Measurements from ENCODE around the gene ANTXR1. TPM values are rescaled to one million over a fixed set of nuclear protein-coding genes. Genes with fewer than 3 reads are reported as not detected.

Gene ANTXR1
- polyA plus RNA-seq, 1 experiment: 87.1 TPM

- Histone ChIP-seq H3K36me3 (ENCODE audit: control insufficient read depth, insufficient read depth, low read length) (no peaks in the 10 kb centered on the region), H3K4me3 (ENCODE audit: low read depth, low read length) (no peak overlapping the region), H3K27me3 (ENCODE audit: control insufficient read depth, insufficient read depth, low read length) (no peaks in the 10 kb centered on the region)
- TF ChIP-seq CTCF (IDR thresholded peaks at IDR 0.05; ENCODE audit: insufficient read depth, low read depth, low read length): no peak
- DNase-seq (ENCODE audit: low read depth): no peak
- CTCF ChIA-PET: interaction anchor here (1.2 kb wide), 1 partner anchor 11 kb away, joined by 4 read pairs; no protein-coding TSS in a partner anchor
- POLR2A ChIA-PET: no interaction called here
Measured at GRCh38 chr2:68978098-68978497, 34.9 kb upstream of the ANTXR1 start.

- H3K27me3 ChIP-seq (ENCODE audit: control insufficient read depth, insufficient read depth, low read length): no peaks in the 10 kb centered on the region
- CTCF ChIA-PET: no interaction called here
- no peak for TF ChIP-seq CTCF (IDR thresholded peaks at IDR 0.05; ENCODE audit: insufficient read depth, low read depth, low read length)
- H3K4me3 ChIP-seq (ENCODE audit: low read depth, low read length): no peak overlapping the region
- DNase-seq (ENCODE audit: low read depth): no peak
- POLR2A ChIA-PET: no interaction called here
- H3K36me3 ChIP-seq (ENCODE audit: control insufficient read depth, insufficient read depth, low read length): no peaks in the 10 kb centered on the region
Measured at GRCh38 chr2:68980956-68981355, 32.0 kb upstream of the ANTXR1 start.

GRCh38 chr2:68987021-68987503 is 25.9 kb upstream of the ANTXR1 start:
- Histone ChIP-seq H3K36me3 (ENCODE audit: control insufficient read depth, insufficient read depth, low read length) (no peaks in the 10 kb centered on the region), H3K4me3 (ENCODE audit: low read depth, low read length) (no peak overlapping the region), H3K27me3 (ENCODE audit: control insufficient read depth, insufficient read depth, low read length) (no peaks in the 10 kb centered on the region; the same call in 1 of the 2 replicates)
- DNase-seq (ENCODE audit: low read depth): no peak
- CTCF ChIA-PET: no interaction called here
- POLR2A ChIA-PET: no interaction called here
- no peak for TF ChIP-seq CTCF (IDR thresholded peaks at IDR 0.05; ENCODE audit: insufficient read depth, low read depth, low read length)

GRCh38 chr2:68989035-68989434 is 23.9 kb upstream of the ANTXR1 start:
- no peak overlapping the region for H3K4me3 ChIP-seq (ENCODE audit: low read depth, low read length)
- CTCF ChIA-PET: interaction anchor here (1.1 to 1.6 kb wide), 2 partner anchors 10 to 15 kb away, joined by 3 to 4 read pairs; partner anchors contain the start of gene GKN1
- no peak for TF ChIP-seq CTCF (IDR thresholded peaks at IDR 0.05; ENCODE audit: insufficient read depth, low read depth, low read length)
- POLR2A ChIA-PET: no interaction called here
- no peaks in the 10 kb centered on the region for H3K36me3 ChIP-seq (ENCODE audit: control insufficient read depth, insufficient read depth, low read length)
- H3K27me3 ChIP-seq (ENCODE audit: control insufficient read depth, insufficient read depth, low read length): no peaks in the 10 kb centered on the region; the same call in 1 of the 2 replicates
- DNase-seq (ENCODE audit: low read depth): no peak

GRCh38 chr2:68992341-68992740 is 20.6 kb upstream of the ANTXR1 start:
- no peak for DNase-seq (ENCODE audit: low read depth)
- no peak for TF ChIP-seq CTCF (IDR thresholded peaks at IDR 0.05; ENCODE audit: insufficient read depth, low read depth, low read length)
- POLR2A ChIA-PET: no interaction called here
- Histone ChIP-seq H3K4me3 (ENCODE audit: low read depth, low read length) (no peak overlapping the region), H3K27me3 (ENCODE audit: control insufficient read depth, insufficient read depth, low read length) (no peaks in the 10 kb centered on the region; the same call in 1 of the 2 replicates), H3K36me3 (ENCODE audit: control insufficient read depth, insufficient read depth, low read length) (no peaks in the 10 kb centered on the region)
- CTCF ChIA-PET: interaction anchor here (0.7 kb wide), 1 partner anchor 812 kb away, joined by 3 read pairs; no protein-coding TSS in a partner anchor

Measured in BJ (cell line).